ENCODE results near the gene NFKBIA. TPM values are rescaled to one million over a fixed set of nuclear protein-coding genes. Genes with fewer than 3 reads are reported as not detected.

NFKBIA gene
- total and polyA plus RNA-seq, 11 donors = 42.7 to 193 (median 64.3) TPM

- WGBS, 4 donors = 50 to 64% (median 56%) methylated on average over 2 of the region's 2 CpGs
- Histone ChIP-seq H3K27me3 (no peaks in the 10 kb centered on the region), H3K36me3 (no peaks in the 10 kb centered on the region), H3K9me3 (peaks cover 0 to 9% (median 0%) of the 10 kb centered on the region in 12 donors), H3K4me1 (peaks cover 0 to 55% (median 15%) of the 10 kb centered on the region in 12 donors), H3K27ac (peak overlapping the region in 1 of 12 donors; percentile 28), H3K4me3 (no peak overlapping the region)
- ATAC-seq = no peak
- DNase-seq = no peak
- no peak for TF ChIP-seq CTCF (IDR thresholded peaks at IDR 0.05)
- intact Hi-C loops (cut with DNase I) = no loop called here
Observed at GRCh38 chr14:35368139-35368460, 36.4 kb downstream of the NFKBIA start.

GRCh38 chr14:35367056-35367372 is 37.5 kb downstream of the NFKBIA start:
- H3K9me3 ChIP-seq = peaks cover 0 to 9% (median 0%) of the 10 kb centered on the region in 12 donors
- peaks cover 0 to 64% (median 23%) of the 10 kb centered on the region in 12 donors for H3K4me1 ChIP-seq
- WGBS, 4 donors = 91 to 95% (median 94%) methylated on average over 3 to 5 of the region's 5 CpGs
- H3K36me3 ChIP-seq = no peaks in the 10 kb centered on the region
- no peak for DNase-seq
- intact Hi-C loops (cut with DNase I) = no loop called here
- TF ChIP-seq CTCF (IDR thresholded peaks at IDR 0.05) (no peak), POLR2A (IDR thresholded peaks at IDR 0.05) (no peak)
- no peaks in the 10 kb centered on the region for H3K27me3 ChIP-seq
- no peak for ATAC-seq
- H3K4me3 ChIP-seq = no peak overlapping the region
- peak overlapping the region in 1 of 12 donors; percentile 92 for H3K27ac ChIP-seq

- Histone ChIP-seq H3K9me3 (peaks cover 0 to 8% (median 0%) of the 10 kb centered on the region in 12 donors), H3K4me3 (no peak overlapping the region), H3K36me3 (no peaks in the 10 kb centered on the region), H3K4me1 (peaks cover 0 to 64% (median 24%) of the 10 kb centered on the region in 12 donors), H3K27me3 (no peaks in the 10 kb centered on the region), H3K27ac (peak overlapping the region in 3 of 12 donors; percentile 62 to 92 (median 72))
- DNase-seq = no peak
- ATAC-seq = no peak
- WGBS, 4 donors = 87 to 93% (median 91%) methylated on average over 8 of the region's 8 CpGs
- TF ChIP-seq POLR2A (IDR thresholded peaks at IDR 0.05) = no peak
- no peak for TF ChIP-seq CTCF (IDR thresholded peaks at IDR 0.05)
- intact Hi-C loops (cut with DNase I) = no loop called here
Observed at GRCh38 chr14:35366521-35366976, 38.0 kb downstream of the NFKBIA start.

- Histone ChIP-seq H3K27ac (peak overlapping the region in 8 of 12 donors; percentile 28 to 92 (median 56)), H3K27me3 (no peaks in the 10 kb centered on the region), H3K4me3 (no peak overlapping the region), H3K36me3 (no peaks in the 10 kb centered on the region), H3K9me3 (peaks cover 0 to 4% (median 0%) of the 10 kb centered on the region in 12 donors), H3K4me1 (peaks cover 0 to 64% (median 24%) of the 10 kb centered on the region in 12 donors)
- ATAC-seq (peak in 3 of 4 donors; percentile 31 to 51 (median 41)), DNase-seq (no peak)
- intact Hi-C loops (cut with DNase I) = no loop called here
- TF ChIP-seq POLR2A (IDR thresholded peaks at IDR 0.05) = no peak
- TF ChIP-seq CTCF (IDR thresholded peaks at IDR 0.05) = no peak
- WGBS, 4 donors = 82 to 91% (median 88%) methylated on average over 8 to 12 of the region's 12 CpGs
Observed at GRCh38 chr14:35366056-35366451, 38.5 kb downstream of the NFKBIA start.

All from heart left ventricle (tissue), 16 donors.